ENCODE measurements around the gene DCAF10.

The DCAF10 gene

DNA sequence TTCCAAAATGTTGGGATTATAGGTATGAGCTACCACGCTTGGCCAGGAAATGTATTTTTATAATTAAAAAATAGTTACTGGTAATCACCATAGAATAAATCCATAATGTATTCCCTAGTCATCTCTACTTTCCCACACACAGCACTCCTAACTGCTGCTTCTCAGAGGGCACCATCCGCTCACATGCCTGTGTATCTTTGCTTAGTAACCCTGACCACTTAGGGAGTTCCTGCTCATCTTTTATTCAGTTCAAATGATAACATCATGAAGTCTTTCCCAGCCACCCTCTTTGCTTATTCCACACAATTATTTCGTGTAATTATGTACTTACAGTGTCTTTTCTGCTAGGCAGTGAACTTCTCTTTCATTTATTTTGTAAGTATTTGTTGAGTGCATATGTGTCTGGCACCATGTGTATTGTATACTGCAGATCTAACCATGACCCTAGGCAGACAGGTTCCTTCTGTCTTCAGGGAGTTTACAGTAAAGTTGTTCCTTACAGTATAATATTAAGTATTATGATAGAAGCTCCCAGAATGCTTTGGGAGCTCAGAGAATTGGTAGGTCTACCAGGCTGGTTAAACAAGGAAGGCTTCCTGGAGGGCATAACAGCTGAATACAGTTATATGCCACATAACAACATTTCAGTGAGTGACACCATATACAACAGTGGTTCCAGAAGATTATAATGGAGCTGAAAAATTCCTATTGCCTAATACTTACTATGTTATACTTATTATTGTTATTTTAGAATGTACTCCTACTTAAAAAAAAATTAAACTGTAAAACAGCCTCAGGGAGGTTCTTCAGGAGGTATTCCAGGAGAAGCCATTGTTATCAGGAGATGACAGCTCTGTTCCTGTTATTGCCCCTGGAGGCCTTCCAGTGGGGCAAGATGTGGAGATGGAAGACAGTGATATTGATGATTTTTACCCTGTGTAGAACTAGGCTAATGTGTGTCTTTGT is 39.2 kb downstream of the DCAF10 start:
- TF ChIP-seq, protein P1, sequence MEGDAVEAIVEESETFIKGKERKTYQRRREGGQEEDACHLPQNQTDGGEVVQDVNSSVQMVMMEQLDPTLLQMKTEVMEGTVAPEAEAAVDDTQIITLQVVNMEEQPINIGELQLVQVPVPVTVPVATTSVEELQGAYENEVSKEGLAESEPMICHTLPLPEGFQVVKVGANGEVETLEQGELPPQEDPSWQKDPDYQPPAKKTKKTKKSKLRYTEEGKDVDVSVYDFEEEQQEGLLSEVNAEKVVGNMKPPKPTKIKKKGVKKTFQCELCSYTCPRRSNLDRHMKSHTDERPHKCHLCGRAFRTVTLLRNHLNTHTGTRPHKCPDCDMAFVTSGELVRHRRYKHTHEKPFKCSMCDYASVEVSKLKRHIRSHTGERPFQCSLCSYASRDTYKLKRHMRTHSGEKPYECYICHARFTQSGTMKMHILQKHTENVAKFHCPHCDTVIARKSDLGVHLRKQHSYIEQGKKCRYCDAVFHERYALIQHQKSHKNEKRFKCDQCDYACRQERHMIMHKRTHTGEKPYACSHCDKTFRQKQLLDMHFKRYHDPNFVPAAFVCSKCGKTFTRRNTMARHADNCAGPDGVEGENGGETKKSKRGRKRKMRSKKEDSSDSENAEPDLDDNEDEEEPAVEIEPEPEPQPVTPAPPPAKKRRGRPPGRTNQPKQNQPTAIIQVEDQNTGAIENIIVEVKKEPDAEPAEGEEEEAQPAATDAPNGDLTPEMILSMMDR (IDR thresholded peaks at IDR 0.05; ENCODE audit: insufficient read depth, low read length, poor library complexity, severe bottlenecking), result no peak
- no peak overlapping the region for H3K4me3 ChIP-seq (replicated peaks; ENCODE audit: low read depth, low read length)
- no peaks in the 10 kb centered on the region for H3K36me3 ChIP-seq (ENCODE audit: control insufficient read depth, insufficient read depth, low read length)
- no peak for DNase-seq (ENCODE audit: extremely low read depth, insufficient read length)
- no peaks in the 10 kb centered on the region for H3K27me3 ChIP-seq (replicated peaks; ENCODE audit: control insufficient read depth, insufficient read depth, low read length)

DNA sequence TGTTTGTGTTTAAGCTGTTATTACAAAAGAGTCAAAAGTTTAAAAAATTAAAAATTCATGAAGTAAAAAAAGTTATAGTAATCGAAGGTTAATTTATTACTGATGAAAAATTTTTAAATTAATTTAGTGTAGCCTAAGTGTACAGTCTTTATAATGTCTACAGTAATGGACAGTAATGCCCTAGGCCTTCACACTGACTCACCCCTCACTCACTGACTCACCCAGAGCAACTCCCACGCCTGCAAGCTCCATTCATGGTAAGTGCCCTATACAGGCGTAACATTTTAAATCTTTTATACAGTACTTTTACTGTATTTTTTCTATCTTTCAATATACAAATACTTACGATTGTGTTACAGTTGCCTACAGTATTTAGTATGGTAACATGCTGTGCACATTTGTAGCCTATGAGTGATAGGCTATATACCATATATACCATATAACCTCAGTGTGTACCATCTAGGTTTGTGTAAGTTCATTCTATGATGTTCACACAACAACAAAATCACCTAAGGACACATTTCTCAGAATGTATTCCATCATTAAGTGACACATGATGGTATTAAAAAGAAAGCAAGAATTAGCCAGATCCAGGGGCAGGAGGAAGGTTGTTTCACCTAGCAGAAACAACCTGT is 40.1 kb downstream of the DCAF10 start:
- no peak overlapping the region for H3K4me3 ChIP-seq (replicated peaks; ENCODE audit: low read depth, low read length)
- H3K36me3 ChIP-seq (ENCODE audit: control insufficient read depth, insufficient read depth, low read length), result no peaks in the 10 kb centered on the region
- H3K27me3 ChIP-seq (replicated peaks; ENCODE audit: control insufficient read depth, insufficient read depth, low read length), result no peaks in the 10 kb centered on the region
- TF ChIP-seq, protein P1 (IDR thresholded peaks at IDR 0.05; ENCODE audit: insufficient read depth, low read length, poor library complexity, severe bottlenecking), result no peak
- no peak for DNase-seq (ENCODE audit: extremely low read depth, insufficient read length)

DNA sequence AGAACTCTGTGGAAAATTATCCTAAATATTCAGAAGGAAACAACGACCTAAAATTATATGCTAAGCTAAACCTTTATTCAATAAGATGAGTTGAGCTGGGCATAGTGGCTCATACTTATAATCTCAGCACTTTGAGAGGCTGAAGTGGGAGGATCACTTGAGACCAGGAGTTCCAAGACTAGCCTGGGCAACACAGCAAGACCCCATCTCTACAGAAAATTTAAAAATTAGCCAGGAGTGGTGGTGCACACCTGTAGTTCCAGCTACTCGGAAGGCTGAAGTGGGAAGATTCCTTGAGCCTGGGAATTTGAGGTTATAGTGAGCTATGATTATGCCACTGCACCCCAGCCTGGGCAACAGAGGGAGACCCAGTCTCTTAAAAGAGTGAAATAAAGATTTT is 51.6 kb downstream of the DCAF10 start:
- no peaks in the 10 kb centered on the region; the same call in 1 of the 2 replicates for H3K36me3 ChIP-seq (ENCODE audit: control insufficient read depth, insufficient read depth, low read length)
- TF ChIP-seq, protein P1 (IDR thresholded peaks at IDR 0.05; ENCODE audit: insufficient read depth, low read length, poor library complexity, severe bottlenecking), result no peak
- no peak overlapping the region for H3K4me3 ChIP-seq (replicated peaks; ENCODE audit: low read depth, low read length)
- DNase-seq (ENCODE audit: extremely low read depth, insufficient read length), result no peak
- H3K27me3 ChIP-seq (replicated peaks; ENCODE audit: control insufficient read depth, insufficient read depth, low read length), result no peaks in the 10 kb centered on the region

DNA sequence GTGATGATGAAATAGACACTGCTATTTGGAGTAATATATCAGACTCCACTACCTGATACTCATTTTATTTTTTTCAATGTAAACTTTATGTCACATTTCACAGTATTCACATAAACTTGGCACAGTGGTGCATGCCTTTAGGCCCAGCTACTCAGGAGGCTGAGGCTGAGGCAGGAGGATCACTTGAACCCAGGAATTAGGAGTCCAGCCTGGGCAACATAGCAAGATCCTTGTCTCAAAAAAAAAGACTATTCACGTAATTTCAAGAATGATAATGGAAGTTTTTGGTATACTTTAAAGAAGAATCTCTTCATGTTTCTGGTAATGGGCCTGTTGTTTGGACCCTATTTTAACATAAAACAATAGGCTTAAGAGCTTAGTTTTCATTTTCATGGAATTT is 56.0 kb downstream of the DCAF10 start:
- no peak for DNase-seq (ENCODE audit: extremely low read depth, insufficient read length)
- no peak overlapping the region for H3K4me3 ChIP-seq (replicated peaks; ENCODE audit: low read depth, low read length)
- TF ChIP-seq, protein P1 (IDR thresholded peaks at IDR 0.05; ENCODE audit: insufficient read depth, low read length, poor library complexity, severe bottlenecking), result no peak
- H3K27me3 ChIP-seq (replicated peaks; ENCODE audit: control insufficient read depth, insufficient read depth, low read length), result no peaks in the 10 kb centered on the region
- H3K36me3 ChIP-seq (ENCODE audit: control insufficient read depth, insufficient read depth, low read length), result peaks cover 6% of the 10 kb centered on the region

DNA sequence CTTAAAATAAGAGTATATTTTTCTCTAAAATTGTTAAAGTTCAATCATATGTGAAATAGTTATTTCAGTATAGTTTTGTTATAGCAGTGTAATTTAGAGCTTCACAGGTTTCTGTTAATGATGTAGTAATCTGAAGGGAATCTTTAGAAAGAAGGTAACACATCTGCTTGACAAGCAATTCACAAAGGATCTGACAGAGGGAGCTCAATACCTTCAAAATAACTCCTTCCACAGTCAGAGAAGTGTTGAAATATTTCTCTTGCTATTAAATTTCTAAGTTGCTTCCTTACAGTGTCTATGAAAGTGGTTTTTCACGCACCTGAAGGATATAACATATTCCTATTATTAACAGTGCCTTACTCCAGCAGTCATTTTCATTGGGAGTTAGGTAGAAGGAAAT is 58.4 kb downstream of the DCAF10 start:
- peaks cover 11% of the 10 kb centered on the region for H3K36me3 ChIP-seq (ENCODE audit: control insufficient read depth, insufficient read depth, low read length)
- TF ChIP-seq, protein P1 (IDR thresholded peaks at IDR 0.05; ENCODE audit: insufficient read depth, low read length, poor library complexity, severe bottlenecking), result no peak
- H3K27me3 ChIP-seq (replicated peaks; ENCODE audit: control insufficient read depth, insufficient read depth, low read length), result no peaks in the 10 kb centered on the region
- no peak overlapping the region for H3K4me3 ChIP-seq (replicated peaks; ENCODE audit: low read depth, low read length)
- DNase-seq (ENCODE audit: extremely low read depth, insufficient read length), result no peak

Data from GM06990 (cell line).